ENCODE results near the gene ISOC2. TPM values are rescaled to one million over a fixed set of nuclear protein-coding genes. Genes with fewer than 3 reads are reported as not detected.

The ISOC2 gene
- total RNA-seq, 1 experiment from 2014 or later, result 251 TPM

GRCh38 chr19:55459950-55460657, 1.3 kb downstream of the ISOC2 start:
- Histone ChIP-seq H3K27me3 (ENCODE audit: low read length) (no peaks in the 10 kb centered on the region), H3K79me2 (ENCODE audit: low read length) (peaks cover 27% of the 10 kb centered on the region), H3K9me3 (ENCODE audit: low read length) (no peaks in the 10 kb centered on the region), H3K4me2 (ENCODE audit: low read length) (peak overlapping the region; percentile 97), H3K27ac (ENCODE audit: low read length) (no peak overlapping the region), H3F3A (ENCODE audit: low read length, unreplicated experiment) (no peaks in the 10 kb centered on the region), H3K9ac (ENCODE audit: low read length) (peak overlapping the region; percentile 97; the same call in 1 of the 2 replicates), H2AFZ (ENCODE audit: low read length) (no peak overlapping the region), H4K20me1 (ENCODE audit: low read length) (peaks cover 6% of the 10 kb centered on the region; the same call in 1 of the 2 replicates), H3K36me3 (ENCODE audit: low read depth, low read length) (peaks cover 5% of the 10 kb centered on the region; the same call in 1 of the 2 replicates), H3K4me1 (ENCODE audit: insufficient read depth, low read length) (peaks cover 13% of the 10 kb centered on the region), H3K4me3 (ENCODE audit: low read length) (peak overlapping the region; percentile 91), H3K9me2 (replicated peaks; ENCODE audit: low read length) (no peaks in the 10 kb centered on the region)
- no TSS peak for BruUV-seq (replicated peaks)
- ChIA-PET CTCF (interaction anchor here (0.6 kb wide), 3 partner anchors 17 to 164 kb away, joined by 3 to 4 read pairs (median 3); partner anchors contain the start of genes UBE2S and ZNF784), POLR2A (ENCODE audit: unreplicated experiment) (no interaction called here)
- ATAC-seq (no peak), DNase-seq (no peak)
- TF ChIP-seq EZH2 (IDR thresholded peaks at IDR 0.05; ENCODE audit: low read length, unreplicated experiment), result no peak
- intact Hi-C loops (cut with micrococcal nuclease), result loop anchor here (5.0 kb wide), 1 partner anchor 172 kb away; no protein-coding TSS in a partner anchor

- ChIA-PET POLR2A (ENCODE audit: unreplicated experiment) (no interaction called here), CTCF (no interaction called here)
- no TSS peak for BruUV-seq (replicated peaks)
- H3K4me2 ChIP-seq (ENCODE audit: low read length), result peak overlapping the region; percentile 97
- DNase-seq (no peak), ATAC-seq (no peak)
- peaks cover 5% of the 10 kb centered on the region; the same call in 1 of the 2 replicates for H3K36me3 ChIP-seq (ENCODE audit: low read depth, low read length)
- no peak overlapping the region for H3K27ac ChIP-seq (ENCODE audit: low read length)
- no peaks in the 10 kb centered on the region for H3F3A ChIP-seq (ENCODE audit: low read length, unreplicated experiment)
- H3K9me2 ChIP-seq (replicated peaks; ENCODE audit: low read length), result no peaks in the 10 kb centered on the region
- H3K9me3 ChIP-seq (ENCODE audit: low read length), result no peaks in the 10 kb centered on the region
- H3K9ac ChIP-seq (ENCODE audit: low read length), result no peak overlapping the region
- no peaks in the 10 kb centered on the region for H3K27me3 ChIP-seq (ENCODE audit: low read length)
- peaks cover 13% of the 10 kb centered on the region for H3K4me1 ChIP-seq (ENCODE audit: insufficient read depth, low read length)
- peaks cover 6% of the 10 kb centered on the region; the same call in 1 of the 2 replicates for H4K20me1 ChIP-seq (ENCODE audit: low read length)
- no peak overlapping the region for H3K4me3 ChIP-seq (ENCODE audit: low read length)
- intact Hi-C loops (cut with micrococcal nuclease), result no loop called here
- H2AFZ ChIP-seq (ENCODE audit: low read length), result no peak overlapping the region
- TF ChIP-seq EZH2phosphoT487 (IDR thresholded peaks at IDR 0.05; ENCODE audit: borderline replicate concordance, low read length) (no peak), CTCF (conservative IDR thresholded peaks at IDR 0.05; ENCODE audit: low read depth, low read length) (no peak), EZH2 (IDR thresholded peaks at IDR 0.05; ENCODE audit: low read length, unreplicated experiment) (no peak)
- peaks cover 27% of the 10 kb centered on the region for H3K79me2 ChIP-seq (ENCODE audit: low read length)
Measured at GRCh38 chr19:55459551-55459949, 1.9 kb downstream of the ISOC2 start.

DNA sequence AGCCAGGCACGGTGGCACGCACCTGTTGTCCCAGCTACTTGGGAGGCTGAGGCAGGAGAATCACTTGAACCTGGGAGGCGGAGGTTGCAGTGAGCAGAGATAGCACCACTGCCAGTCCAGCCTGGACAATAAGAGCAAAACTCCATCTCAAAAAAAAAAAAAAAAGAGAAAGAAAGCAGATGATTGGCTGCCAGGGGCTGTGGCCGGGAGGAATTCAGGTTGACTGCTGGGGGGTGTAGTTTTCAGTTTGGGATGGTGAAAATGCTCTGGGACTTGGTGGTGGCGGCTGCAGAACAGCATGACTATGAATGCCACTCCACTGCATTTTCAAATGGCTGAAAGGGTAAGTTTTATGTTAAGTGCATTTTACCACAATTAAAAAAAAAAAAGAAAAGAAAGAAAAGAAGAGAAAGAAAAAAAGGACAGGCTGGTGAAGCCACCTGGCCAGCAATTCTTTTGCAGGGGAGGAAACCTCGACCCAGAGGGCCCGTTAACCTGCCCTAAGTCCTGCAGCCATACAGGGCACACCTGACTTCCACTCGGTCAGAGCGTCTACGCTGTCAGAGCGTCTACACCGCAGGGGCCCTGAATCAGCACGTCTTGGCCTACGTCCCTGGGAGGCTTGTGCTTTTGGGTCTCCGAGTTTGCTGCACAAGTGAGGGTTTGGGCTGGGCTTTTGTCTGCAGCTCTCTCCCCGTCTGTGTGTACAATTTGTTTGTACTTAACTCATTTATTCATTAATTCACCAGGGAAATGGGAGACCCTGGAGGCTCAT, 3.6 kb downstream of the ISOC2 start:
- DNase-seq (no peak), ATAC-seq (no peak)
- Histone ChIP-seq H3K4me2 (ENCODE audit: low read length) (no peak overlapping the region), H3K79me2 (ENCODE audit: low read length) (peaks cover 27% of the 10 kb centered on the region), H3K4me3 (ENCODE audit: low read length) (no peak overlapping the region), H3K9me3 (ENCODE audit: low read length) (no peaks in the 10 kb centered on the region), H3K9ac (ENCODE audit: low read length) (no peak overlapping the region), H3K9me2 (replicated peaks; ENCODE audit: low read length) (no peaks in the 10 kb centered on the region), H3K27ac (ENCODE audit: low read length) (no peak overlapping the region), H2AFZ (ENCODE audit: low read length) (no peak overlapping the region), H3F3A (ENCODE audit: low read length, unreplicated experiment) (no peaks in the 10 kb centered on the region), H3K36me3 (ENCODE audit: low read depth, low read length) (peaks cover 11% of the 10 kb centered on the region; the same call in 1 of the 2 replicates), H4K20me1 (ENCODE audit: low read length) (peaks cover 6% of the 10 kb centered on the region; the same call in 1 of the 2 replicates), H3K4me1 (ENCODE audit: insufficient read depth, low read length) (peaks cover 13% of the 10 kb centered on the region), H3K27me3 (ENCODE audit: low read length) (no peaks in the 10 kb centered on the region)
- ChIA-PET POLR2A (ENCODE audit: unreplicated experiment) (no interaction called here), CTCF (interaction anchor here (0.6 kb wide), 1 partner anchor 311 kb away, joined by 3 read pairs; no protein-coding TSS in a partner anchor)
- BruUV-seq (replicated peaks), result no TSS peak
- TF ChIP-seq EZH2phosphoT487 (IDR thresholded peaks at IDR 0.05; ENCODE audit: borderline replicate concordance, low read length), result no peak
- no peak for TF ChIP-seq EZH2 (IDR thresholded peaks at IDR 0.05; ENCODE audit: low read length, unreplicated experiment)
- no peak for TF ChIP-seq CTCF (conservative IDR thresholded peaks at IDR 0.05; ENCODE audit: low read depth, low read length)
- intact Hi-C loops (cut with micrococcal nuclease), result no loop called here

All from PC-3 (cell line).